Fibroblast of mammary gland (primary cell): ENCODE results near the gene RASGRF2.

ENCODE experiments used
- DNase-seq: peaks from one replicate; pipeline ENCODE4 v3.0.0-alpha.2; 2010; ENCODE audit warnings: low read depth
- H3K4me3 ChIP-seq: 2 replicates; pipeline ENCODE4 v1.5.1; 2011; ENCODE audit warnings: low read depth, mild to moderate bottlenecking, low read length, moderate library complexity; ENCODE audit not compliant: control insufficient read depth
- CTCF ChIP-seq: conservative IDR thresholded peaks from 2 replicates; pipeline ENCODE4 v1.5.1; 2011; ENCODE audit warnings: low read depth, low read length, inconsistent platforms; ENCODE audit not compliant: control insufficient read depth, insufficient read depth

The RASGRF2 gene

GRCh38 chr5:80964491-80964890 is 4.3 kb downstream of the RASGRF2 start:
- no peak for DNase-seq
- TF ChIP-seq CTCF: no peak

GRCh38 chr5:80964919-80965318 is 4.8 kb downstream of the RASGRF2 start:
- no peak for DNase-seq
- no peak overlapping the region for H3K4me3 ChIP-seq
- TF ChIP-seq CTCF: no peak

More at GRCh38 chr5:80964491-80964890, 4.3 kb downstream of the RASGRF2 start:
- H3K4me3 ChIP-seq: no peak overlapping the region

DNA sequence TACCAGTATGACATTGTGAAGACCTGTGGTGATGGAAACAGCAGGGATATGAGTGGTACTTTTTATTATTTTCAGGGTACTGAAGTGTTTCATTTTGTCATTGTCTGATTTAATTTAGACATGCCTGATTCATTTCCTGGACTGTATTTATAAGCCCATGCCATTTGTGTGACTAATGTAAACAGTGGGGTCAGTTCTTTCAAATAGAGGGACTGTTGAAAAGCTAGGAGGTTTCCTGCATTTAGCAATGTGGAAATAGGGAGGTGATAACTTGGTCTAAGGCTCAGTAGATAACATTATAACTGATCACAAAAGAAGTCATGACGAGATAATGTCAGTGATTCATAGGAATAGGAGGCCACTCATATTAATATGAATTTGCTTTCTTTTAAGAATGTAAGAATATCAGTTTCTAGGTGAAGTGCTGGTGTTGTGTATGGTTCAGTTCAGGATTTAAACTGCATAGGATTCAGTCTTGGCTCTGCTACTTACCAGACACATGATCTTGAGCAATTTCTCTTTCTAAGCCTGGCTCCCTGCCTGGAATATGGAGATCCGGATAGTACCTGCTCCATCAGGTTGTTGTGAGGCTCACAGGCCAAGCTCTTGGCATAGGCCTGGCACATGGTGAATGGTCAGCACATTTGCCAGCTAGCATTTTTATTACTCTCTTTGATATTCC is 7.5 kb downstream of the RASGRF2 start:
- H3K4me3 ChIP-seq: no peak overlapping the region
- DNase-seq: peak; percentile 74
- TF ChIP-seq CTCF: no peak

DNA sequence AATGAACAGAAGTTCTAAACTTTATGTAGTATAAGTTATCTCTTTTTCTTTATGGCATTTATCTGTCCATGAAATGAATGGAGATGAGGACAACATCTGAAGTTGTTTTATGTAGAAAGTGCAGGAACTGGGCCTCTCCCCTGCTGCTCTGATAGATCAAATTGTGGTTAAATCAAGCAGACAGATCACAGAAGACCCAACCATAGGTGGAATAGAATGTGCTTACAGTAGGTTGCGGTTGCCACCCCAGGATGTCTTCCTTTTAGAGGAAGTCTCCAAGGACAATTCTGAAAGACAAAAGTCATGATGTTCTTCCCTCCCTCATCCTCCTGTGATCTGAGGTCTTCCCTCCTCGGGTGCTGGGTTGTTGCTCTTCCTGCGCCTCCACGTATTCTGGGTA is 12.9 kb downstream of the RASGRF2 start:
- no peak for TF ChIP-seq CTCF
- no peak for DNase-seq
- H3K4me3 ChIP-seq: no peak overlapping the region

- DNase-seq: no peak
- TF ChIP-seq CTCF: no peak
Measured at GRCh38 chr5:80975065-80975464, 14.9 kb downstream of the RASGRF2 start.

DNA sequence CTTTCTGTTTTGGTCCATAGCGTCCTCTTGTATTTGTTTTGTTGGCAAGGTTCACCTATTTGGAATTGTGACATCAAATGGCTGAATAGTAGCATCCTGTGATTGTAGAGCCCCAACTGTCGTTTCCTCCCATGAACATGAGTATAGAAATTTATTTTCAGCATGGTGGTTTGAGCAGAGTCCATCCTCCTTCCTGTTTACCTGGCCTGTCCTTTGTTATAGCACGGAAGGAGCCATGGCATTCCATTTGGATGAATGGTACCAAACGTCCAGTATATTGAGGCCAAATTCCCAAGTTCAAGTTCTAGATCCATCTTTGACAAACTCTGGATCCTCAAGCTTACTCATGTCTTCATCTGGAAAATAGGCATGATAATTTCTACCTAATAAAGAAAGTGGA is 16.8 kb downstream of the RASGRF2 start:
- no peak for TF ChIP-seq CTCF
- no peak for DNase-seq

More at GRCh38 chr5:80975065-80975464, 14.9 kb downstream of the RASGRF2 start:
- H3K4me3 ChIP-seq: no peak overlapping the region

GRCh38 chr5:80977764-80978163 is 17.6 kb downstream of the RASGRF2 start:
- TF ChIP-seq CTCF: no peak
- no peak overlapping the region for H3K4me3 ChIP-seq
- DNase-seq: no peak

More for the DNA sequence above, 16.8 kb downstream of the RASGRF2 start:
- H3K4me3 ChIP-seq: no peak overlapping the region
